Measurements from ENCODE around the gene YWHAQ. TPM values are rescaled to one million over a fixed set of nuclear protein-coding genes. Genes with fewer than 3 reads are reported as not detected.
"Not testable (repeated sequence)": the region's sequence is repeated elsewhere in the genome, so short reads cannot be mapped to it uniquely, and the experiment has no call there.

Gene YWHAQ
- total RNA-seq, 2 donors from 2014 or later: 158 to 183 TPM

GRCh38 chr2:9618410-9618809 is 12.4 kb downstream of the YWHAQ start:
- no peaks in the 10 kb centered on the region for H3K27me3 ChIP-seq (replicated peaks; ENCODE audit: insufficient read depth)
- peaks cover 7 to 62% of the 10 kb centered on the region in 2 donors for H3K4me1 ChIP-seq (ENCODE audit: control insufficient read depth in 1 of 2, low read depth in 2 of 2)
- ATAC-seq (ENCODE audit: insufficient number of reproducible peaks, low FRiP score, low read depth) (no peak), DNase-seq (ENCODE audit: low spot score) (no peak)
- no peak for TF ChIP-seq CTCF (IDR thresholded peaks at IDR 0.05)
- no peak overlapping the region for H3K4me3 ChIP-seq
- H3K27ac ChIP-seq: no peak overlapping the region
- H3K9me3 ChIP-seq: no peaks in the 10 kb centered on the region
- H3K36me3 ChIP-seq: no peaks in the 10 kb centered on the region

- TF ChIP-seq CTCF (IDR thresholded peaks at IDR 0.05): no peak
- H3K4me1 ChIP-seq (ENCODE audit: control insufficient read depth in 1 of 2, low read depth in 2 of 2): peaks cover 14 to 63% of the 10 kb centered on the region in 2 donors
- no peak for ATAC-seq (ENCODE audit: insufficient number of reproducible peaks, low FRiP score, low read depth)
- H3K4me3 ChIP-seq: no peak overlapping the region
- H3K36me3 ChIP-seq: no peaks in the 10 kb centered on the region
- H3K27ac ChIP-seq: no peak overlapping the region
- H3K9me3 ChIP-seq: no peaks in the 10 kb centered on the region
- H3K27me3 ChIP-seq (replicated peaks; ENCODE audit: insufficient read depth): no peaks in the 10 kb centered on the region
- DNase-seq (ENCODE audit: low spot score): no peak
Observed at GRCh38 chr2:9617749-9618148, 13.0 kb downstream of the YWHAQ start.

- H3K4me3 ChIP-seq: no peak overlapping the region
- no peaks in the 10 kb centered on the region for H3K36me3 ChIP-seq
- peaks cover 15 to 59% of the 10 kb centered on the region in 2 donors for H3K4me1 ChIP-seq (ENCODE audit: control insufficient read depth in 1 of 2, low read depth in 2 of 2)
- no peaks in the 10 kb centered on the region for H3K27me3 ChIP-seq (replicated peaks; ENCODE audit: insufficient read depth)
- DNase-seq (ENCODE audit: low spot score): no peak
- ATAC-seq (ENCODE audit: insufficient number of reproducible peaks, low FRiP score, low read depth): no peak
- H3K9me3 ChIP-seq: no peaks in the 10 kb centered on the region
- H3K27ac ChIP-seq: no peak overlapping the region
- TF ChIP-seq CTCF (IDR thresholded peaks at IDR 0.05): no peak
Observed at GRCh38 chr2:9617296-9617695, 13.5 kb downstream of the YWHAQ start.

GRCh38 chr2:9614562-9614961 is 16.2 kb downstream of the YWHAQ start:
- no peaks in the 10 kb centered on the region for H3K27me3 ChIP-seq (replicated peaks; ENCODE audit: insufficient read depth)
- H3K4me3 ChIP-seq: no peak overlapping the region
- ATAC-seq (ENCODE audit: insufficient number of reproducible peaks, low FRiP score, low read depth): no peak
- peaks cover 26 to 53% of the 10 kb centered on the region in 2 donors for H3K4me1 ChIP-seq (ENCODE audit: control insufficient read depth in 1 of 2, low read depth in 2 of 2)
- H3K36me3 ChIP-seq: no peaks in the 10 kb centered on the region
- no peak for TF ChIP-seq CTCF (IDR thresholded peaks at IDR 0.05)
- H3K9me3 ChIP-seq: no peaks in the 10 kb centered on the region
- H3K27ac ChIP-seq: no peak overlapping the region
- no peak for DNase-seq (ENCODE audit: low spot score)

- Histone ChIP-seq H3K27me3 (replicated peaks; ENCODE audit: insufficient read depth) (no peaks in the 10 kb centered on the region), H3K36me3 (no peaks in the 10 kb centered on the region), H3K4me3 (no peak overlapping the region), H3K9me3 (no peaks in the 10 kb centered on the region), H3K4me1 (ENCODE audit: control insufficient read depth in 1 of 2, low read depth in 2 of 2) (peaks cover 31 to 64% of the 10 kb centered on the region in 2 donors), H3K27ac (no peak overlapping the region)
- ATAC-seq (ENCODE audit: insufficient number of reproducible peaks, low FRiP score, low read depth) (no peak), DNase-seq (ENCODE audit: low spot score) (no peak)
- TF ChIP-seq CTCF (IDR thresholded peaks at IDR 0.05): no peak
Observed at GRCh38 chr2:9613291-9613690, 17.5 kb downstream of the YWHAQ start.

GRCh38 chr2:9611549-9611912 is 19.3 kb downstream of the YWHAQ start:
- not testable (repeated sequence) for ATAC-seq (ENCODE audit: insufficient number of reproducible peaks, low FRiP score, low read depth); DNase-seq (ENCODE audit: low spot score); H3K36me3 ChIP-seq; H3K9me3 ChIP-seq; H3K27me3 ChIP-seq (replicated peaks; ENCODE audit: insufficient read depth); H3K4me3 ChIP-seq
- peak overlapping the region in 1 of 2 donors; percentile 29 for H3K27ac ChIP-seq
- peaks cover 32 to 66% of the 10 kb centered on the region in 2 donors for H3K4me1 ChIP-seq (ENCODE audit: control insufficient read depth in 1 of 2, low read depth in 2 of 2)
